SK-N-SH treated with all-trans-retinoic acid at 6 μM for 48 hours (cell line): ENCODE measurements around the gene WFIKKN2.

Source experiments
- BACH2 ChIP-seq: fragments of 250-450 bp; sonication (Bioruptor Pico); IDR thresholded peaks from 2 replicates; pipeline ENCODE4 v1.9.0; 2021; ENCODE audit warnings: mild to moderate bottlenecking, borderline replicate concordance
- CREB5 ChIP-seq: fragments of 250-450 bp; sonication (Bioruptor Pico); IDR thresholded peaks from 2 replicates; pipeline ENCODE4 v1.5.1; 2020; ENCODE audit warnings: low read depth, mild to moderate bottlenecking, moderate library complexity
- CSDC2 ChIP-seq: fragments of 250-450 bp; sonication (Bioruptor Pico); IDR thresholded peaks from 2 replicates; pipeline ENCODE4 v1.5.0; 2020; ENCODE audit warnings: mild to moderate bottlenecking, moderate library complexity
- CSRNP3 ChIP-seq: fragments of 250-450 bp; sonication (Bioruptor Pico); IDR thresholded peaks from 2 replicates; pipeline ENCODE4 v1.5.1; 2021; ENCODE audit warnings: mild to moderate bottlenecking, moderate library complexity
- PATZ1 ChIP-seq: fragments of 250-450 bp; sonication (Bioruptor Pico); IDR thresholded peaks from 2 replicates; pipeline ENCODE4 v1.8.0; 2020; ENCODE audit warnings: mild to moderate bottlenecking, moderate library complexity, borderline replicate concordance
- RARB ChIP-seq: fragments of 250-450 bp; sonication (Bioruptor Pico); IDR thresholded peaks from 2 replicates; pipeline ENCODE4 v1.8.0; 2021; ENCODE audit warnings: mild to moderate bottlenecking, moderate library complexity
- SNAI2 ChIP-seq: fragments of 250-450 bp; sonication (Bioruptor Pico); IDR thresholded peaks from 2 replicates; pipeline ENCODE4 v1.5.0; 2020; ENCODE audit warnings: mild to moderate bottlenecking, moderate library complexity
- TCF4 ChIP-seq: fragments of 250-450 bp; sonication (Bioruptor Pico); IDR thresholded peaks from 2 replicates; pipeline ENCODE4 v1.8.0; 2021; ENCODE audit warnings: mild to moderate bottlenecking, moderate library complexity, borderline replicate concordance
- TOX ChIP-seq: fragments of 250-450 bp; sonication (Bioruptor Pico); IDR thresholded peaks from 2 replicates; pipeline ENCODE4 v1.8.0; 2021; ENCODE audit warnings: mild to moderate bottlenecking, moderate library complexity, borderline replicate concordance
- ZC3H10 ChIP-seq: fragments of 250-450 bp; sonication (Bioruptor Pico); IDR thresholded peaks from 2 replicates; pipeline ENCODE4 v1.5.1; 2021; ENCODE audit warnings: mild to moderate bottlenecking, moderate library complexity
- ZFP3 ChIP-seq: fragments of 250-450 bp; sonication (Bioruptor Pico); IDR thresholded peaks from 2 replicates; pipeline ENCODE4 v1.5.0; 2020; ENCODE audit warnings: mild to moderate bottlenecking, moderate library complexity
- ZFP30 ChIP-seq: fragments of 450-650 bp; formaldehyde crosslinking; IDR thresholded peaks from 2 replicates; pipeline ENCODE4 v1.5.0; 2022; ENCODE audit warnings: mild to moderate bottlenecking, moderate library complexity
- ZNF8 ChIP-seq: fragments of 450-650 bp; formaldehyde crosslinking; IDR thresholded peaks from 2 replicates; pipeline ENCODE4 v1.5.0; 2020; ENCODE audit warnings: mild to moderate bottlenecking, moderate library complexity

DNA sequence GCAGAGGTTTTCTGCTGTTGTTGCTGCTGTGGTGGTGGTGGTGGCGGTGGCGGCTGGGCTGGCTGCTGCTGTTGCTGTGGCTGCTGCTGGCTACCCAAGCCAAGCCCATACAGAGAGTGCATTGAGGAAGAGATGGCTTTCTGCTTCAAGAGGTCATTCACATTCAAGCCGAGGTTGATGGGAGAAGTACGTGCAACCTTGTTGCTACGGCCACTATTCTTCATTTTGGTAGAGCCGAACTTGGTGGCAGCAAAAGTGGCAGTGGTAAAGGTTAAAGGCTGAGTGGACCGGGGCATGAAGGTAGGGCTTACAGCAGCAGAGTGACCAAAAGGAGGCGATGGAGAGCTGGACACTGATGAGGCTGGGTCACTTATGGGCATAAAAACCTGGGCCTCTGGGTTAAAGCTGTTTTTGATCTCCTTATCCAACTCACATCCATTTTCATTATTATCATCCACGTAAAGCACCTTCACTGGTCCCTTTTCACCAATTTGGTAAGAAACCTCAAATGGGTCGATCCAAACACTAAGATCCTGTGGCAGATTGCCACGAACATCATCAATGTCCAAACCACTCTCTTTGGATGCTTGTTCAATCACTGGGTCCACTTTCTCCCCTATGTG lies 27.9 kb downstream of the WFIKKN2 start:
- TF ChIP-seq ZC3H10 (CRISPR knock-in tag): no peak
- no peak for TF ChIP-seq CSRNP3 (CRISPR knock-in tag)
- no peak for TF ChIP-seq SNAI2
- TF ChIP-seq CSDC2: no peak
- TF ChIP-seq TOX (CRISPR knock-in tag): no peak
- no peak for TF ChIP-seq CREB5
- no peak for TF ChIP-seq ZFP3 (CRISPR knock-in tag)
- TF ChIP-seq PATZ1: no peak
- no peak for TF ChIP-seq BACH2 (CRISPR knock-in tag)
- TF ChIP-seq ZFP30 (CRISPR knock-in tag): no peak
- TF ChIP-seq ZNF8: no peak
- TF ChIP-seq TCF4: no peak
- TF ChIP-seq RARB: no peak
